H1 (cell line): ENCODE data around the gene MVD. TPM values are rescaled to one million over a fixed set of nuclear protein-coding genes. Genes with fewer than 3 reads are reported as not detected.

Source experiments
- CTCF ChIA-PET: fragments of 300-600 bp; sonication (Branson Sonifier 250); formaldehyde crosslinking; loops from one replicate; lab custom pipeline; 2021; ENCODE audit not compliant: partially characterized antibody; lab: Charles Lee
- POLR2A ChIA-PET: fragments of 300-600 bp; sonication (Branson Sonifier 250); formaldehyde crosslinking; loops from one replicate; lab custom pipeline; 2021; ENCODE audit warnings: inconsistent platforms; ENCODE audit not compliant: partially characterized antibody; lab: Charles Lee
- DNase-seq, 2 experiments: peaks; one replicate each; pipeline versions ENCODE4 v3.0.0 to v3.0.0-alpha.2; 2010 to 2022; ENCODE audit warnings: low spot score in 2 of 2, low read depth in 1 of 2, mixed read lengths in 1 of 2
- FAIRE-seq: peaks from 2 replicates; lab custom pipeline; 2011; peaks lifted over from hg19 to GRCh38; lab: Jason Lieb, UNC
- H2AFZ ChIP-seq: 2 replicates; pipeline ENCODE4 v1.8.1; 2012; ENCODE audit warnings: low read length, inconsistent platforms
- H2AK5ac ChIP-seq: 2 replicates; pipeline ENCODE4 v1.6.1; 2013; ENCODE audit warnings: low read depth, low read length
- H2BK120ac ChIP-seq: replicated peaks from 2 replicates; pipeline ENCODE3; 2013; ENCODE audit warnings: low read depth, low read length, inconsistent platforms
- H2BK12ac ChIP-seq: 2 replicates; pipeline ENCODE4 v1.6.1; 2013; ENCODE audit warnings: low read depth, low read length
- H2BK15ac ChIP-seq: 2 replicates; pipeline ENCODE4 v1.6.1; 2013; ENCODE audit warnings: low read length
- H2BK20ac ChIP-seq: 2 replicates; pipeline ENCODE4 v1.6.1; 2013; ENCODE audit warnings: low read length
- H2BK5ac ChIP-seq: 2 replicates; pipeline ENCODE4 v1.6.1; 2013; ENCODE audit warnings: low read depth, low read length
- H3K14ac ChIP-seq: 2 replicates; pipeline ENCODE4 v1.6.1; 2013; ENCODE audit warnings: inconsistent platforms; ENCODE audit not compliant: insufficient read length
- H3K18ac ChIP-seq: 2 replicates; pipeline ENCODE4 v1.6.1; 2013; ENCODE audit warnings: low read length; ENCODE audit errors: extremely low read depth
- H3K23ac ChIP-seq: 2 replicates; pipeline ENCODE4 v1.6.1; 2013; ENCODE audit warnings: inconsistent platforms; ENCODE audit not compliant: insufficient read length
- H3K23me2 ChIP-seq: 2 replicates; pipeline ENCODE4 v1.6.1; 2013; ENCODE audit warnings: low read depth, low read length
- H3K27ac ChIP-seq: 2 replicates; pipeline ENCODE4 v1.6.1; 2011; ENCODE audit warnings: low read depth, low read length, inconsistent platforms
- H3K27me3 ChIP-seq, 4 experiments: replicated peaks in 1 of 4; 1 replicate in 1 of 4; 2 replicates in 3 of 4; pipeline versions ENCODE4 v1.6.1 to v1.8.1; 2011 to 2013; ENCODE audit warnings: low read length in 3 of 4, mild to moderate bottlenecking in 3 of 4, inconsistent platforms in 2 of 4, mixed read lengths in 2 of 4, moderate library complexity in 1 of 4; ENCODE audit not compliant: control insufficient read depth in 3 of 4, insufficient read depth in 3 of 4; ENCODE audit errors: extremely low read depth in 1 of 4
- H3K36me3 ChIP-seq, 4 experiments: 2 replicates each; pipeline versions ENCODE4 v1.6.1 to v1.8.1; 2011 to 2013; ENCODE audit warnings: mild to moderate bottlenecking in 4 of 4, low read length in 3 of 4, moderate library complexity in 2 of 4, control low read depth in 1 of 4, inconsistent platforms in 1 of 4; ENCODE audit not compliant: insufficient read depth in 4 of 4, control insufficient read depth in 2 of 4
- H3K4ac ChIP-seq: replicated peaks from 2 replicates; pipeline ENCODE3; 2013; ENCODE audit warnings: low read length, low read depth, mixed read lengths, inconsistent platforms; ENCODE audit not compliant: insufficient read length
- H3K4me1 ChIP-seq, 4 experiments: replicated peaks in 1 of 4; 1 replicate in 1 of 4; 2 replicates in 3 of 4; pipeline versions ENCODE4 v1.6.1 to v1.8.1; 2011 to 2013; ENCODE audit warnings: low read length in 3 of 4, inconsistent platforms in 2 of 4, mixed read lengths in 1 of 4; ENCODE audit not compliant: insufficient read depth in 4 of 4, control insufficient read depth in 3 of 4
- H3K4me2 ChIP-seq, 2 experiments: 2 replicates each; pipeline versions ENCODE4 v1.6.1 to v1.8.1; 2011 to 2013; ENCODE audit warnings: low read depth in 2 of 2, low read length in 2 of 2, control low read depth in 1 of 2, inconsistent platforms in 1 of 2, mild to moderate bottlenecking in 1 of 2; ENCODE audit not compliant: insufficient read depth in 1 of 2
- H3K4me3 ChIP-seq, 4 experiments: fragments of 200-600, 300-600 bp in 1 of 4; sonication (generic), shearing (Covaris generic), sonication (Bioruptor Twin) in 1 of 4; 2 replicates each; pipeline versions ENCODE4 v1.5.1 to v1.8.1; 2011 to 2016; ENCODE audit warnings: low read length in 4 of 4, low read depth in 3 of 4, control low read depth in 2 of 4, inconsistent platforms in 2 of 4, mild to moderate bottlenecking in 2 of 4, mixed read lengths in 1 of 4, moderate library complexity in 1 of 4; ENCODE audit not compliant: insufficient read depth in 2 of 4; ENCODE audit errors: extremely low read depth in 1 of 4
- H3K56ac ChIP-seq: replicated peaks from 2 replicates; pipeline ENCODE3; 2013; ENCODE audit warnings: low read depth, mild to moderate bottlenecking, mixed read lengths, low read length, inconsistent platforms; ENCODE audit not compliant: insufficient read length
- H3K79me1 ChIP-seq: 2 replicates; pipeline ENCODE4 v1.6.1; 2013; ENCODE audit warnings: low read depth, low read length, control low read depth
- H3K79me2 ChIP-seq, 2 experiments: 2 replicates each; pipeline versions ENCODE4 v1.6.1 to v1.8.1; 2012 to 2013; ENCODE audit warnings: low read length in 2 of 2, mild to moderate bottlenecking in 2 of 2, inconsistent platforms in 1 of 2; ENCODE audit not compliant: insufficient read depth in 2 of 2, control insufficient read depth in 1 of 2
- H3K9ac ChIP-seq, 4 experiments: replicated peaks in 1 of 4; 1 replicate in 1 of 4; 2 replicates in 3 of 4; pipeline versions ENCODE4 v1.6.1 to v1.8.1; 2011 to 2013; ENCODE audit warnings: low read depth in 3 of 4, low read length in 3 of 4, control low read depth in 2 of 4, mild to moderate bottlenecking in 2 of 4, moderate library complexity in 2 of 4, inconsistent platforms in 1 of 4; ENCODE audit errors: extremely low read depth in 1 of 4
- H3K9me3 ChIP-seq, 2 experiments: 2 replicates each; pipeline versions ENCODE4 v1.6.1 to v1.8.1; 2012 to 2013; ENCODE audit warnings: mild to moderate bottlenecking in 2 of 2, moderate library complexity in 2 of 2, control low read depth in 1 of 2, inconsistent platforms in 1 of 2, low read depth in 1 of 2, low read length in 1 of 2, mixed read lengths in 1 of 2; ENCODE audit not compliant: insufficient read depth in 2 of 2
- H4K20me1 ChIP-seq, 2 experiments: replicated peaks in 1 of 2; 2 replicates each; pipeline versions ENCODE3 to v1.8.1; 2011 to 2013; ENCODE audit warnings: inconsistent platforms in 2 of 2, low read length in 2 of 2, mild to moderate bottlenecking in 1 of 2; ENCODE audit not compliant: insufficient read depth in 2 of 2, control insufficient read depth in 1 of 2
- H4K5ac ChIP-seq: 2 replicates; pipeline ENCODE4 v1.6.1; 2013; ENCODE audit warnings: low read length, low read depth, mixed read lengths, inconsistent platforms; ENCODE audit not compliant: insufficient read length
- H4K8ac ChIP-seq: 2 replicates; pipeline ENCODE4 v1.8.0; 2013; ENCODE audit warnings: mild to moderate bottlenecking, moderate library complexity, low read length, inconsistent platforms; ENCODE audit not compliant: insufficient read depth; ENCODE audit errors: extremely low read depth
- H4K91ac ChIP-seq: replicated peaks from 2 replicates; pipeline ENCODE3; 2013; ENCODE audit warnings: low read length, mixed read lengths, inconsistent platforms; ENCODE audit not compliant: insufficient read length
- CBX5 ChIP-seq: fragments of 300-800, 300-1000 bp; sonication (generic); IDR thresholded peaks from 2 replicates; pipeline ENCODE4 v1.7.1; 2016; ENCODE audit warnings: antibody characterized with exemption, low read length, low read depth
- CHD1 ChIP-seq: IDR thresholded peaks from 2 replicates; pipeline ENCODE4 v1.6.1; 2012; ENCODE audit warnings: low read depth, low read length, improper control_type of control experiment
- KDM4A ChIP-seq: IDR thresholded peaks from one replicate; pipeline ENCODE4 v1.7.1; 2012; ENCODE audit warnings: low read depth, mild to moderate bottlenecking, moderate library complexity, low read length, inconsistent platforms; ENCODE audit not compliant: severe bottlenecking
- RAD21 ChIP-seq, 2 experiments: IDR thresholded peaks in 1 of 2; conservative IDR thresholded peaks in 1 of 2; 2 replicates each; pipeline ENCODE4 v1.6.1; 2011; ENCODE audit warnings: low read depth in 2 of 2, low read length in 2 of 2, improper control_type of control experiment in 1 of 2, inconsistent platforms in 1 of 2, mild to moderate bottlenecking in 1 of 2, moderate library complexity in 1 of 2
- SP1 ChIP-seq: IDR thresholded peaks from 2 replicates; pipeline ENCODE4 v1.6.1; 2011; ENCODE audit warnings: low read depth, low read length
- SP2 ChIP-seq: IDR thresholded peaks from 2 replicates; pipeline ENCODE4 v1.6.1; 2012; ENCODE audit warnings: mild to moderate bottlenecking, low read length, inconsistent platforms
- SUZ12 ChIP-seq: fragments of 200-600 bp; sonication (generic); IDR thresholded peaks from 2 replicates; pipeline ENCODE4 v1.6.1; 2012; ENCODE audit warnings: mild to moderate bottlenecking, inconsistent platforms, low read length, moderate library complexity, mixed read lengths
- TAF7 ChIP-seq: optimal IDR thresholded peaks from 2 replicates; pipeline ENCODE3; 2011; ENCODE audit warnings: low read depth, mild to moderate bottlenecking, inconsistent platforms, low read length, moderate library complexity, borderline replicate concordance
- TEAD4 ChIP-seq: IDR thresholded peaks from 2 replicates; pipeline ENCODE4 v1.6.1; 2012; ENCODE audit warnings: low read depth, low read length, inconsistent platforms, mixed read lengths
- USF2 ChIP-seq: IDR thresholded peaks from 2 replicates; pipeline ENCODE4 v1.6.1; 2011; ENCODE audit warnings: low read length, improper control_type of control experiment
- WGBS, 2 experiments: shearing (Covaris generic) in 1 of 2; methylation state at CpG; one replicate each; pipeline versions ENCODE4 v1.1.6 to v1.1.7; 2013 to 2015; ENCODE audit warnings: low lambda C conversion rate in 2 of 2, mixed read lengths in 2 of 2, inconsistent platforms in 1 of 2, low coverage in 1 of 2, missing lambda C conversion rate in 1 of 2; ENCODE audit not compliant: insufficient replicate concordance in 2 of 2, insufficient coverage in 1 of 2, insufficient read length in 1 of 2; ENCODE audit errors: extremely low coverage in 1 of 2, missing lambda C conversion rate in 1 of 2; 5-methylcytosine and 5-hydroxymethylcytosine counted together
- polyA plus RNA-seq, 7 experiments: library from polyadenylated mRNA; depleted of rRNA in 3 of 7; stranded (reverse) in 5 of 7; unstranded in 2 of 7; fragments of >200 nt in 5 of 7; fragments of 200-250 nt in 2 of 7; gene quantifications; 1 replicate in 5 of 7; 2 replicates in 1 of 7; 4 replicates in 1 of 7; pipeline versions ENCODE4 v1.2.1 to v1.2.3, GENCODE V29; 2011 to 2013; ENCODE audit warnings: missing spikeins in 2 of 7, mixed read lengths in 2 of 7
- total RNA-seq: library from RNA; stranded (reverse); fragmentation: NEBNext Ultra II Directional; extraction: Animal tissue kit (Norgen Biotek cat#: 25700); gene quantifications from 2 replicates; pipeline ENCODE4 v1.2.1, GENCODE V29; 2021
- TF ChIP-seq, protein P1 (sequence below): IDR thresholded peaks from 2 replicates; pipeline ENCODE4 v1.6.1; 2012; ENCODE audit warnings: inconsistent platforms

The MVD gene
- total and polyA plus RNA-seq, 2 of the 8 experiments (the other 6 are each of a cell fraction or from before 2014, with no cell fraction given): 47.2 to 77.3 TPM

GRCh38 chr16:88657371-88657770 is 5.5 kb downstream of the MVD start:
- H3K14ac ChIP-seq: no peak overlapping the region
- H2BK120ac ChIP-seq: no peak overlapping the region
- H3K36me3 ChIP-seq: peaks cover 3 to 27% (median 4%) of the 10 kb centered on the region in 4 experiments; a peak in 7 of 8 replicates
- no peaks in the 10 kb centered on the region for H3K27me3 ChIP-seq
- no peaks in the 10 kb centered on the region for H3K9me3 ChIP-seq
- H4K91ac ChIP-seq: no peak overlapping the region
- H2AFZ ChIP-seq: no peak overlapping the region
- no peak overlapping the region for H3K4ac ChIP-seq
- no peak overlapping the region for H2BK12ac ChIP-seq
- no peak overlapping the region for H3K27ac ChIP-seq
- no peak overlapping the region for H2AK5ac ChIP-seq
- ChIA-PET POLR2A (interaction anchor here (0.8 kb wide), 1 partner anchor 10 kb away, joined by 3 read pairs; no protein-coding TSS in a partner anchor), CTCF (interaction anchor here (0.9 to 1.5 kb wide), 4 partner anchors 15 to 48 kb away, joined by 3 to 5 read pairs (median 4); no protein-coding TSS in a partner anchor)
- H2BK20ac ChIP-seq: no peak overlapping the region
- H2BK15ac ChIP-seq: no peak overlapping the region
- FAIRE-seq (no peak), DNase-seq (no peak)
- H4K8ac ChIP-seq: no peak overlapping the region
- no peak overlapping the region for H3K4me3 ChIP-seq
- H3K56ac ChIP-seq: no peak overlapping the region
- H4K5ac ChIP-seq: no peak overlapping the region
- no peak overlapping the region for H2BK5ac ChIP-seq
- no peak overlapping the region for H3K9ac ChIP-seq
- H3K23ac ChIP-seq: no peak overlapping the region
- H3K18ac ChIP-seq: no peak overlapping the region
- peaks cover 2 to 31% of the 10 kb centered on the region in 2 experiments for H4K20me1 ChIP-seq
- WGBS, 2 experiments: 91% methylated on average over 19 of the region's 19 CpGs; no CpG with 5 or more reads in 1 of the 2 experiments
- no peak overlapping the region for H3K4me2 ChIP-seq
- peaks cover 0 to 33% of the 10 kb centered on the region in 2 experiments; a peak in 3 of 4 replicates for H3K79me2 ChIP-seq
- peaks cover 2% of the 10 kb centered on the region; the same call in 1 of the 2 replicates for H3K79me1 ChIP-seq
- peaks cover 3% of the 10 kb centered on the region; the same call in 1 of the 2 replicates for H3K23me2 ChIP-seq
- H3K4me1 ChIP-seq: peaks cover 0 to 3% (median 0%) of the 10 kb centered on the region in 4 experiments; a peak in 2 of 7 replicates
- TF ChIP-seq RAD21 (IDR thresholded peaks at IDR 0.05 in 1 of 2, conservative IDR thresholded peaks at IDR 0.05 in 1 of 2; ENCODE audit: low read depth in 2 of 2, low read length in 2 of 2): no peak
- no peak for TF ChIP-seq KDM4A
- no peak for TF ChIP-seq SUZ12
- no peak for TF ChIP-seq CBX5
- TF ChIP-seq TEAD4: no peak
- TF ChIP-seq USF2: no peak
- no peak for TF ChIP-seq SP2
- TF ChIP-seq CHD1: no peak
- no peak for TF ChIP-seq TAF7
- TF ChIP-seq, protein P1, sequence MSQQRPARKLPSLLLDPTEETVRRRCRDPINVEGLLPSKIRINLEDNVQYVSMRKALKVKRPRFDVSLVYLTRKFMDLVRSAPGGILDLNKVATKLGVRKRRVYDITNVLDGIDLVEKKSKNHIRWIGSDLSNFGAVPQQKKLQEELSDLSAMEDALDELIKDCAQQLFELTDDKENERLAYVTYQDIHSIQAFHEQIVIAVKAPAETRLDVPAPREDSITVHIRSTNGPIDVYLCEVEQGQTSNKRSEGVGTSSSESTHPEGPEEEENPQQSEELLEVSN: no peak
- TF ChIP-seq SP1: no peak
